GM11168 (cell line): ENCODE measurements around the gene TAX1BP1.
"Not testable (repeated sequence)": the region's sequence is repeated elsewhere in the genome, so short reads cannot be mapped to it uniquely, and the experiment has no call there.

Source experiments
- in situ Hi-C: fragments of 300-500 bp; cut with MboI; formaldehyde crosslinking; loops from one replicate; pipeline ENCODE4 v1.12.0; 2022; ENCODE audit warnings: low sequenced_read_pairs; ENCODE audit not compliant: unreplicated experiment

TAX1BP1 gene

GRCh38 chr7:27839099-27839498 is 99.1 kb downstream of the TAX1BP1 start:
- in situ Hi-C loops = no loop called here

GRCh38 chr7:27840313-27840712 is 100.4 kb downstream of the TAX1BP1 start:
- in situ Hi-C loops = no loop called here

GRCh38 chr7:27840760-27841364 is 100.9 kb downstream of the TAX1BP1 start:
- in situ Hi-C loops = no loop called here

GRCh38 chr7:27842094-27842692 is 102.2 kb downstream of the TAX1BP1 start:
- in situ Hi-C loops = no loop called here

GRCh38 chr7:27842851-27843250 is 102.9 kb downstream of the TAX1BP1 start:
- in situ Hi-C loops = no loop called here

GRCh38 chr7:27843584-27844305 is 103.8 kb downstream of the TAX1BP1 start:
- in situ Hi-C loops = no loop called here

GRCh38 chr7:27846388-27846787 is 106.4 kb downstream of the TAX1BP1 start:
- in situ Hi-C loops = no loop called here

GRCh38 chr7:27850531-27850930 is 110.6 kb downstream of the TAX1BP1 start:
- in situ Hi-C loops = no loop called here

GRCh38 chr7:27856703-27857485 is 116.9 kb downstream of the TAX1BP1 start:
- in situ Hi-C loops = not testable (repeated sequence)

- in situ Hi-C loops = no loop called here
These were observed 120.8 kb downstream of the TAX1BP1 start for GRCh38 chr7:27860800-27861199.

GRCh38 chr7:27861747-27862146 is 121.8 kb downstream of the TAX1BP1 start:
- in situ Hi-C loops = no loop called here

- in situ Hi-C loops = no loop called here
These were observed 123.9 kb downstream of the TAX1BP1 start for GRCh38 chr7:27863880-27864279.

- in situ Hi-C loops = no loop called here
These were observed 126.3 kb downstream of the TAX1BP1 start for GRCh38 chr7:27866256-27866655.

GRCh38 chr7:27866828-27867672 is 127.1 kb downstream of the TAX1BP1 start:
- in situ Hi-C loops = no loop called here

GRCh38 chr7:27868131-27868550 is 128.2 kb downstream of the TAX1BP1 start:
- in situ Hi-C loops = no loop called here

GRCh38 chr7:27869056-27869455 is 129.1 kb downstream of the TAX1BP1 start:
- in situ Hi-C loops = no loop called here

GRCh38 chr7:27870595-27870994 is 130.6 kb downstream of the TAX1BP1 start:
- in situ Hi-C loops = no loop called here

- in situ Hi-C loops = no loop called here
These were observed 131.1 kb downstream of the TAX1BP1 start for GRCh38 chr7:27871086-27871485.

- in situ Hi-C loops = no loop called here
These were observed 131.9 kb downstream of the TAX1BP1 start for GRCh38 chr7:27871866-27872265.
